Liver (tissue), 9 donors: ENCODE data around the gene ARHGEF10L. TPM values are rescaled to one million over a fixed set of nuclear protein-coding genes. Genes with fewer than 3 reads are reported as not detected.
"Not testable (repeated sequence)": the region's sequence is repeated elsewhere in the genome, so short reads cannot be mapped to it uniquely, and the experiment has no call there.

ENCODE experiments used
- DNase-seq: peaks from one replicate; pipeline ENCODE4 v3.0.0-alpha.2; 2017; ENCODE audit warnings: low spot score
- H3K27ac ChIP-seq, 2 donors: one replicate each; pipeline ENCODE4 v1.7.0; 2013; ENCODE audit warnings: inconsistent platforms in 2 of 2, low read length in 2 of 2, control low read depth in 1 of 2, low read depth in 1 of 2, mild to moderate bottlenecking in 1 of 2
- H3K27me3 ChIP-seq, 4 donors: one replicate each; pipeline versions ENCODE4 v1.6.1 to v1.7.0; 2013; ENCODE audit warnings: low read length in 3 of 4, inconsistent platforms in 1 of 4, mild to moderate bottlenecking in 1 of 4, moderate library complexity in 1 of 4; ENCODE audit not compliant: control insufficient read depth in 4 of 4, insufficient read depth in 4 of 4
- H3K36me3 ChIP-seq, 4 donors: one replicate each; pipeline versions ENCODE4 v1.6.1 to v1.7.0; 2013; ENCODE audit warnings: low read length in 3 of 4, mild to moderate bottlenecking in 3 of 4, low read depth in 1 of 4, moderate library complexity in 1 of 4; ENCODE audit not compliant: control insufficient read depth in 4 of 4, insufficient read depth in 3 of 4
- H3K4me1 ChIP-seq, 4 donors: one replicate each; pipeline versions ENCODE4 v1.6.1 to v1.7.0; 2013; ENCODE audit warnings: low read length in 3 of 4, mild to moderate bottlenecking in 3 of 4, moderate library complexity in 1 of 4; ENCODE audit not compliant: control insufficient read depth in 4 of 4, insufficient read depth in 4 of 4
- H3K4me3 ChIP-seq, 3 donors: one replicate each; pipeline versions ENCODE4 v1.6.1 to v1.7.0; 2013; ENCODE audit warnings: low read length in 3 of 3, control low read depth in 1 of 3, low read depth in 1 of 3, mild to moderate bottlenecking in 1 of 3
- H3K9ac ChIP-seq, 2 donors: one replicate each; pipeline ENCODE4 v1.7.0; 2013; ENCODE audit warnings: low read length in 2 of 2, mild to moderate bottlenecking in 2 of 2, moderate library complexity in 2 of 2, control low read depth in 1 of 2, low read depth in 1 of 2
- H3K9me3 ChIP-seq, 4 donors: one replicate each; pipeline versions ENCODE4 v1.6.1 to v1.7.0; 2013; ENCODE audit warnings: low read length in 3 of 4; ENCODE audit not compliant: control insufficient read depth in 4 of 4
- CTCF ChIP-seq: fragments of 150-350 bp; IDR thresholded peaks from 2 replicates; pipeline ENCODE4 v1.5.1; 2017; ENCODE audit warnings: improper control_type of control experiment, low read depth, low read length; ENCODE audit not compliant: missing input control
- GABPA ChIP-seq, 2 donors: IDR thresholded peaks in 1 of 2; conservative IDR thresholded peaks in 1 of 2; 2 replicates each; pipeline ENCODE4 v1.6.1; 2016; ENCODE audit warnings: antibody characterized with exemption in 2 of 2, mild to moderate bottlenecking in 1 of 2, moderate library complexity in 1 of 2
- HNF4A ChIP-seq, 2 donors: conservative IDR thresholded peaks; 2 replicates each; pipeline ENCODE4 v1.6.1; 2016; ENCODE audit warnings: antibody characterized with exemption in 2 of 2, mild to moderate bottlenecking in 2 of 2
- HNF4G ChIP-seq: IDR thresholded peaks from 2 replicates; pipeline ENCODE4 v1.6.1; 2016; ENCODE audit warnings: antibody characterized with exemption
- NR2F2 ChIP-seq: IDR thresholded peaks from 2 replicates; pipeline ENCODE4 v1.6.1; 2016; ENCODE audit warnings: antibody characterized with exemption
- RAD21 ChIP-seq, 2 donors: IDR thresholded peaks; 2 replicates each; pipeline ENCODE4 v1.6.1; 2016; ENCODE audit warnings: antibody characterized with exemption in 2 of 2, mild to moderate bottlenecking in 2 of 2
- REST ChIP-seq: IDR thresholded peaks from 2 replicates; pipeline ENCODE4 v1.6.1; 2016; ENCODE audit warnings: antibody characterized with exemption, mild to moderate bottlenecking
- RXRA ChIP-seq, 2 donors: IDR thresholded peaks; 2 replicates each; pipeline ENCODE4 v1.6.1; 2017 to 2018; ENCODE audit warnings: antibody characterized with exemption in 2 of 2, mild to moderate bottlenecking in 1 of 2
- SP1 ChIP-seq: IDR thresholded peaks from 2 replicates; pipeline ENCODE4 v1.6.1; 2018; ENCODE audit warnings: antibody characterized with exemption, mild to moderate bottlenecking
- TAF1 ChIP-seq: conservative IDR thresholded peaks from 2 replicates; pipeline ENCODE4 v1.6.1; 2016; ENCODE audit warnings: antibody characterized with exemption, mild to moderate bottlenecking
- YY1 ChIP-seq: IDR thresholded peaks from 2 replicates; pipeline ENCODE4 v1.6.1; 2016; ENCODE audit warnings: antibody characterized with exemption, mild to moderate bottlenecking
- ZBTB33 ChIP-seq: IDR thresholded peaks from 2 replicates; pipeline ENCODE4 v1.6.1; 2016; ENCODE audit warnings: antibody characterized with exemption
- WGBS: extraction: QIAGEN DNeasy Blood & Tissue Kit; methylation state at CpG from one replicate; pipeline ENCODE4 v1.1.7; 2013; 5-methylcytosine and 5-hydroxymethylcytosine counted together
- polyA plus RNA-seq, 2 donors: library from polyadenylated mRNA; stranded (reverse) in 1 of 2; unstranded in 1 of 2; fragments of 200-250 nt in 1 of 2; fragments of >200 nt in 1 of 2; fragmentation: Nextera tagmentation in 1 of 2; extraction: Ambion mirVana in 1 of 2; gene quantifications; one replicate each; pipeline versions ENCODE4 v1.2.1 to v1.2.3, GENCODE V29; 2013 to 2015
- total RNA-seq, 2 donors: library from RNA; depleted of rRNA; stranded (reverse); fragments of >200 nt; gene quantifications; one replicate each; pipeline ENCODE4 v1.2.3, GENCODE V29; 2014
- donor health status: healthy.
- donor health status: healthy.
- donor health status: healthy.
- donor health status: healthy.
- donor health status: healthy.

ARHGEF10L gene
- total and polyA plus RNA-seq, 4 donors, result 26.3 to 169 (median 57.5) TPM

- no peak overlapping the region for H3K9ac ChIP-seq
- 78% methylated on average over 3 of the region's 3 CpGs for WGBS
- no peak overlapping the region for H3K4me3 ChIP-seq
- no peaks in the 10 kb centered on the region for H3K27me3 ChIP-seq
- TF ChIP-seq HNF4G, result no peak
- TF ChIP-seq YY1, result no peak
- no peak for TF ChIP-seq GABPA (IDR thresholded peaks at IDR 0.05 in 1 of 2, conservative IDR thresholded peaks at IDR 0.05 in 1 of 2)
- no peak for TF ChIP-seq CTCF
- no peak for TF ChIP-seq RXRA (IDR thresholded peaks at IDR 0.05)
- TF ChIP-seq TAF1, result no peak
- no peak for TF ChIP-seq NR2F2
- TF ChIP-seq RAD21 (IDR thresholded peaks at IDR 0.05), result no peak
- TF ChIP-seq ZBTB33, result no peak
- no peak for TF ChIP-seq HNF4A (conservative IDR thresholded peaks at IDR 0.05)
- peaks cover 0 to 12% (median 6%) of the 10 kb centered on the region in 4 donors for H3K4me1 ChIP-seq
- no peak overlapping the region for H3K27ac ChIP-seq
- no peak for DNase-seq
- no peaks in the 10 kb centered on the region for H3K36me3 ChIP-seq
- no peaks in the 10 kb centered on the region for H3K9me3 ChIP-seq
Observed at GRCh38 chr1:17503146-17503545, 36.4 kb upstream of the ARHGEF10L start.

- not testable (repeated sequence) for H3K9me3 ChIP-seq, DNase-seq, H3K9ac ChIP-seq, H3K27ac ChIP-seq, H3K27me3 ChIP-seq, H3K36me3 ChIP-seq, H3K4me1 ChIP-seq, H3K4me3 ChIP-seq
- peak; percentile 14 for TF ChIP-seq SP1
- TF ChIP-seq RAD21 (IDR thresholded peaks at IDR 0.05), result peak in 1 of 2 donors; percentile 5
- peak; percentile 62 to 72 for TF ChIP-seq RXRA (IDR thresholded peaks at IDR 0.05)
- TF ChIP-seq HNF4A (conservative IDR thresholded peaks at IDR 0.05), result peak; percentile 38 to 46
- WGBS, result 63% methylated on average over 4 of the region's 4 CpGs
Observed at GRCh38 chr1:17507200-17507599, 32.3 kb upstream of the ARHGEF10L start.

GRCh38 chr1:17507915-17508314 lies 31.6 kb upstream of the ARHGEF10L start:
- peak; percentile 22 for TF ChIP-seq CTCF
- TF ChIP-seq HNF4A (conservative IDR thresholded peaks at IDR 0.05), result no peak
- no peak for TF ChIP-seq YY1
- no peak for TF ChIP-seq REST
- TF ChIP-seq RAD21 (IDR thresholded peaks at IDR 0.05), result peak in 1 of 2 donors; percentile 56
- H3K9ac ChIP-seq, result no peak overlapping the region
- no peaks in the 10 kb centered on the region for H3K9me3 ChIP-seq
- H3K36me3 ChIP-seq, result no peaks in the 10 kb centered on the region
- DNase-seq, result no peak
- H3K4me3 ChIP-seq, result no peak overlapping the region
- peaks cover 0 to 4% (median 3%) of the 10 kb centered on the region in 4 donors for H3K4me1 ChIP-seq
- H3K27ac ChIP-seq, result no peak overlapping the region
- 83% methylated on average over 6 of the region's 6 CpGs for WGBS
- H3K27me3 ChIP-seq, result no peaks in the 10 kb centered on the region
